ENCODE data around the gene TAP1.
A peak's percentile ranks its signal among the peaks of the same experiment; 100 is the strongest.

The TAP1 gene

DNA sequence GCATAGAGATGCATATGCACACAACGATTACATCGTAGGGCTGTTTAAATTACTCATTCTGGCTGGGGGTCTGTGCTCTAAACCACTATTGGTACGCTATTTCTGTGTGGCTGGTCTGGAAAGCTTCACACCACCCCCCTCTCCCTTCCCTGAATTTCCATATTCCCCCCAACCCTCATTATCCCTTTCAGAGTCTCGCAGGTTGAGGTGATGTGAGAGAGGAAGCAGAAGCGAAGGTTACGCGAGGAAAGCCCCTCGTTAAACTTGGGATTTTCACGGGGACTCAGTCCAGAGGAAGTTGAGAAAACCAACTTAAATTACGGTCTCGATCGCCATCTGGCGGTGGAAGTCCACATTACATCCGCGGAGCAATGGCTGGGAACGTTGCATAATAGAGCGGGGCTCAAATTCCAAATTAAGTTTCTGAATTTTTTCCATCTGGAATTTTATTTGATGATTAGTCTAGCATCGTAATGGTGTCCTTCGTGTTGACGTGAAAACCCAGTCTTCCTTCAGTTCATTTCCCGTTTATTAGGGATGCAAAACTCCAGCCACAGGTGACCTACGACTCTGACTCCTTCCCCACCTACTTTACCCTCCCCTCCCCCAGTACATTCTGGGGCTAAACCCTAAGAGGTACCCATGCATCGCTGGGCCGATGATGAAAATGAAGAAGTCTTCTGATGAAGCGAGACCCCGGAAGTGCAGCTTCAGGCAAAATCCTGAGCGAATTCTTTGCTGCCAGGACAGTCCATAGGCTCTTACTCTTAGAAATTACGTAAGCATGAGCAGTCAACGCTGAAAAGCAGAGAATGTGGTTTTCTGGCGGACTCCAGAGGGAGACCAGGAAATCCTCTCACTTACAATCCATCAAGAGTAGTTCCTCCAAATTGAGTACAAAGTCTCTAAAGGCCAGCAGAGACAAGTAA lies 56.4 kb downstream of the TAP1 start:
- peak; percentile 73 for TF ChIP-seq CTCF (IDR thresholded peaks at IDR 0.05; ENCODE audit: low read depth, low read length)
- DNase-seq (ENCODE audit: extremely low read depth, low read depth), result no peak

Measured in AG09319 (cell line).